ENCODE results near the gene PZP.
"Not testable (repeated sequence)": the region's sequence is repeated elsewhere in the genome, so short reads cannot be mapped to it uniquely, and the experiment has no call there.

The PZP gene

GRCh38 chr12:9208229-9208628 is at the start of gene PZP:
Gene PZP (minus strand): TSS chr12:9208395. CDS start chr12:9208341, 54 bp downstream.
- DNase-seq = no peak

GRCh38 chr12:9256758-9257405 is 48.7 kb upstream of the PZP start:
- no peak for DNase-seq

- no peak for DNase-seq
Measured at GRCh38 chr12:9256341-9256740, 48.1 kb upstream of the PZP start.

- no peak for DNase-seq
Measured at GRCh38 chr12:9255837-9256236, 47.6 kb upstream of the PZP start.

- DNase-seq = no peak
Measured at GRCh38 chr12:9253464-9253863, 45.3 kb upstream of the PZP start.

- not testable (repeated sequence) for DNase-seq
Measured at GRCh38 chr12:9252791-9253190, 44.6 kb upstream of the PZP start.

- DNase-seq = no peak
Measured at GRCh38 chr12:9252256-9252655, 44.1 kb upstream of the PZP start.

GRCh38 chr12:9248435-9248834 is 40.2 kb upstream of the PZP start:
- DNase-seq = no peak

- DNase-seq = no peak
Measured at GRCh38 chr12:9244894-9245293, 36.7 kb upstream of the PZP start.

GRCh38 chr12:9243999-9244649 is 35.9 kb upstream of the PZP start:
- no peak for DNase-seq

GRCh38 chr12:9241301-9241700 is 33.1 kb upstream of the PZP start:
- DNase-seq = no peak

GRCh38 chr12:9240776-9241175 is 32.6 kb upstream of the PZP start:
- no peak for DNase-seq

- DNase-seq = not testable (repeated sequence)
Measured at GRCh38 chr12:9240004-9240635, 31.9 kb upstream of the PZP start.

GRCh38 chr12:9237286-9237685 is 29.1 kb upstream of the PZP start:
- DNase-seq = no peak

GRCh38 chr12:9235519-9235918 is 27.3 kb upstream of the PZP start:
- DNase-seq = no peak

GRCh38 chr12:9227950-9228349 is 19.8 kb upstream of the PZP start:
- no peak for DNase-seq

- no peak for DNase-seq
Measured at GRCh38 chr12:9223830-9224229, 15.6 kb upstream of the PZP start.

- no peak for DNase-seq
Measured at GRCh38 chr12:9221483-9221882, 13.3 kb upstream of the PZP start.

- not testable (repeated sequence) for DNase-seq
Measured at GRCh38 chr12:9221011-9221410, 12.8 kb upstream of the PZP start.

GRCh38 chr12:9214534-9214933 is 6.3 kb upstream of the PZP start:
- DNase-seq = no peak

GRCh38 chr12:9211687-9212086 is 3.5 kb upstream of the PZP start:
- DNase-seq = no peak

- DNase-seq = no peak
Measured at GRCh38 chr12:9204380-9204779, 3.8 kb downstream of the PZP start.

- DNase-seq = no peak
Measured at GRCh38 chr12:9198012-9198411, 10.2 kb downstream of the PZP start.

- no peak for DNase-seq
Measured at GRCh38 chr12:9184276-9184675, 23.9 kb downstream of the PZP start.

Measured in NCI-H2107 (cell line).